K562 (cell line): Measurements from ENCODE around the gene ZDHHC8. TPM values are rescaled to one million over a fixed set of nuclear protein-coding genes. Genes with fewer than 3 reads are reported as not detected.
A peak's percentile ranks its signal among the peaks of the same experiment; 100 is the strongest.

Experiments
- EP300 ChIP-seq: IDR thresholded peaks from 2 replicates; pipeline ENCODE4 v1.6.1; 2012; ENCODE audit warnings: low read length, improper control_type of control experiment
- FOXJ3 ChIP-seq: sonication (generic); formaldehyde crosslinking; IDR thresholded peaks from 2 replicates; pipeline ENCODE4 v1.4.0; 2020; ENCODE audit warnings: mild to moderate bottlenecking, missing genetic modification reagents
- L3MBTL2 ChIP-seq: fragments of 450-650 bp; IDR thresholded peaks from 2 replicates; pipeline ENCODE4 v1.6.1; 2016; ENCODE audit warnings: mild to moderate bottlenecking, moderate library complexity
- NUFIP1 ChIP-seq: fragments of 450-650 bp; IDR thresholded peaks from 2 replicates; pipeline ENCODE4 v1.6.1; 2018; ENCODE audit not compliant: partially characterized antibody
- PBX2 ChIP-seq, 2 experiments: IDR thresholded peaks in 1 of 2; conservative IDR thresholded peaks in 1 of 2; 2 replicates each; pipeline ENCODE4 v1.6.1; 2016; ENCODE audit warnings: low read depth in 2 of 2, mild to moderate bottlenecking in 1 of 2, missing compliant biosample characterization in 1 of 2, missing genetic modification characterization in 1 of 2, moderate library complexity in 1 of 2
- PHTF2 ChIP-seq: fragments of 250-450 bp; sonication (Bioruptor Pico); IDR thresholded peaks from 2 replicates; pipeline ENCODE4 v1.5.0; 2021; ENCODE audit warnings: mild to moderate bottlenecking
- POLR2G ChIP-seq: fragments of 200-400 bp; formaldehyde crosslinking; IDR thresholded peaks from 2 replicates; pipeline ENCODE4 v1.6.1; 2017; ENCODE audit warnings: low read depth, mild to moderate bottlenecking, antibody characterized with exemption, low read length, moderate library complexity
- PPARD ChIP-seq: fragments of 250-450 bp; sonication (Bioruptor Pico); IDR thresholded peaks from 2 replicates; pipeline ENCODE4 v1.8.0; 2022; ENCODE audit warnings: inconsistent platforms, mild to moderate bottlenecking, moderate library complexity
- SETDB1 ChIP-seq: IDR thresholded peaks from one replicate; pipeline ENCODE4 v1.6.1; 2012; ENCODE audit warnings: low read length, control low read depth, inconsistent platforms
- SIRT6 ChIP-seq: IDR thresholded peaks from one replicate; pipeline ENCODE4 v1.6.1; 2012; ENCODE audit warnings: low read depth, mild to moderate bottlenecking, control low read depth, inconsistent platforms, low read length, moderate library complexity
- STAG1 ChIP-seq: sonication (generic); formaldehyde crosslinking; IDR thresholded peaks from 2 replicates; pipeline ENCODE4 v1.5.0; 2020; ENCODE audit warnings: missing genetic modification reagents, borderline replicate concordance
- THAP12 ChIP-seq: fragments of 250-450 bp; sonication (Bioruptor Pico); IDR thresholded peaks from 2 replicates; pipeline ENCODE4 v1.9.0; 2021; ENCODE audit warnings: mild to moderate bottlenecking, inconsistent platforms
- ZBTB34 ChIP-seq: fragments of 250-450 bp; sonication (Bioruptor Pico); IDR thresholded peaks from 2 replicates; pipeline ENCODE4 v1.8.0; 2021; ENCODE audit warnings: mild to moderate bottlenecking, moderate library complexity
- ZMIZ1 ChIP-seq, 2 experiments: fragments of 150-350 bp in 1 of 2; IDR thresholded peaks; 2 replicates each; pipeline ENCODE4 v1.6.1; 2012 to 2016; ENCODE audit warnings: low read depth in 2 of 2, low read length in 2 of 2, mild to moderate bottlenecking in 1 of 2, moderate library complexity in 1 of 2
- ZNF124 ChIP-seq: sonication (generic); formaldehyde crosslinking; IDR thresholded peaks from 2 replicates; pipeline ENCODE4 v1.8.1; 2022; ENCODE audit warnings: missing genetic modification reagents
- ZNF133 ChIP-seq: fragments of 250-450 bp; sonication (Bioruptor Pico); IDR thresholded peaks from 2 replicates; pipeline ENCODE4 v1.4.0; 2020; ENCODE audit warnings: mild to moderate bottlenecking
- ZNF551 ChIP-seq: fragments of 250-450 bp; sonication (Bioruptor Pico); IDR thresholded peaks from 2 replicates; pipeline ENCODE4 v1.5.0; 2021; ENCODE audit warnings: mild to moderate bottlenecking, moderate library complexity
- polyA plus RNA-seq, 8 experiments: library from polyadenylated mRNA; depleted of rRNA in 4 of 8; stranded (reverse) in 5 of 8; unstranded in 3 of 8; fragments of >200 nt; fragmentation: Nextera tagmentation in 2 of 8; fragmentation: Illumina TruSeq in 1 of 8; extraction: Ambion mirVana in 2 of 8; extraction: Trizol in 1 of 8; gene quantifications; 2 replicates each; pipeline versions ENCODE4 v1.2.1 to v1.2.3, GENCODE V29; 2011 to 2014; ENCODE audit warnings: inconsistent platforms in 1 of 8, missing spikeins in 1 of 8
- total RNA-seq, 7 experiments: library from RNA; depleted of rRNA in 6 of 7; stranded (reverse); fragments of >200 nt in 6 of 7; fragmentation: Illumina TruSeq in 2 of 7; extraction: Trizol in 2 of 7; gene quantifications; 2 replicates each; pipeline versions ENCODE4 v1.2.1 to v1.2.3, GENCODE V29; 2011 to 2021; ENCODE audit warnings: low replicate concordance in 1 of 7

The ZDHHC8 gene
- total and polyA plus RNA-seq, 9 of the 15 experiments (the other 6 are each of a cell fraction or from before 2014, with no cell fraction given) = 0.04 to 109 (median 16.4) TPM

GRCh38 chr22:20111689-20112622 is 19.6 kb upstream of the ZDHHC8 start (continued):
- TF ChIP-seq ZNF124 (CRISPR knock-in tag) = no peak
- TF ChIP-seq ZBTB34 = no peak
- TF ChIP-seq SIRT6 = peak; percentile 90
- no peak for TF ChIP-seq EP300
- TF ChIP-seq THAP12 (CRISPR knock-in tag) = peak; percentile 72
- TF ChIP-seq SETDB1 = no peak
- no peak for TF ChIP-seq NUFIP1
- no peak for TF ChIP-seq L3MBTL2
- TF ChIP-seq PBX2 (CRISPR knock-in tag; IDR thresholded peaks at IDR 0.05; ENCODE audit: low read depth) = no peak
- no peak for TF ChIP-seq PBX2 (tag; conservative IDR thresholded peaks at IDR 0.05; ENCODE audit: low read depth)
- no peak; a peak in 1 of 4 replicates for TF ChIP-seq ZMIZ1 (IDR thresholded peaks at IDR 0.05; ENCODE audit: low read depth in 2 of 2, low read length in 2 of 2)
- no peak for TF ChIP-seq PHTF2 (CRISPR knock-in tag)
- TF ChIP-seq FOXJ3 = no peak
- peak; percentile 65; the same call in 1 of the 2 replicates for TF ChIP-seq PPARD (CRISPR knock-in tag)
- peak; percentile 55 for TF ChIP-seq POLR2G
- TF ChIP-seq ZNF551 (CRISPR knock-in tag) = no peak
- peak; percentile 68; the same call in 1 of the 2 replicates for TF ChIP-seq ZNF133 (CRISPR knock-in tag)
- TF ChIP-seq STAG1 = no peak
